ENCODE results near the gene XRCC6. TPM values are rescaled to one million over a fixed set of nuclear protein-coding genes. Genes with fewer than 3 reads are reported as not detected.

XRCC6 gene
- total RNA-seq, 2 experiments from 2014 or later, result 470 to 479 TPM

DNA sequence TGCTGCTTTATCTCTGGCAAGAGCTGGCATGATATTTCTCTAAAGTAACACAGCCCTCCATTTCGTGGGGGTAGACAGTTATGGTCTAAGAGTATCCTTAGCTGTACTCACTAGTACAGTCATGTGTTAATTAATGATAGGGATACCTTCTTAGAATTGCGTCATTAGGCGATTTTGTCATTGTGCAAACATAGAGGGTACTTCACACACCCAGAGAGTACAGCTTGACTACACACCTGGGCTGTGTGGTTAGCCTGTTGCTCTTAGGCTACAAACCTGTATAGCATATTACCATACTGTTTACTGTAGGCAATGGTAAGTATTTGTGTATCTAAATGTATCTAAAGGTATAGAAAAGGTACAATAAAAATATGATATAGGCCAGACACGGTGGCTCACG, 17.0 kb downstream of the XRCC6 start:
- POLR2A ChIA-PET, result interaction anchor here (0.9 kb wide), 1 partner anchor 9 kb away, joined by 8 read pairs; no protein-coding TSS in a partner anchor
- CTCF ChIA-PET, result interaction anchor here (1.6 kb wide), 1 partner anchor 28 kb away, joined by 8 read pairs; no protein-coding TSS in a partner anchor

DNA sequence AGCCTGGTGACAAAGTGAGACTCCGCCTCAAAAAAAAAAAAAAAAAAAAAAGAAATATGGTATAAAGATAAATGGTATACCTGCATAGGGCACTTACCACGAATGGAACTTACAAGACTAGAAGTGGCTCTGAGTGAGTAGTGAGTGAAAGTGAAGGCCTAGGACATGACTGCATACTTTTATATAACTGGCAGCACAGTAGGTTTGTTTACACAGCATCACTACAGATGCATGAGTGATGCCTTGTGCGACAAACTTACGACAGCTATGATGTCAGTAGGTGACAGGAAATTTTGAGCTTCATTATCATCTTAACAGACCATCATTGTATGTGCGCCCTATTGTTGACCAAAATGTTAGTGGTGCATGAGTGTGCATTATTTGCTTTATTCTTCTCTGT, 17.7 kb downstream of the XRCC6 start:
- ChIA-PET CTCF (interaction anchor here (1.6 kb wide), 1 partner anchor 28 kb away, joined by 8 read pairs; no protein-coding TSS in a partner anchor), POLR2A (interaction anchor here (0.5 kb wide), 1 partner anchor 39 kb away, joined by 3 read pairs; no protein-coding TSS in a partner anchor)

DNA sequence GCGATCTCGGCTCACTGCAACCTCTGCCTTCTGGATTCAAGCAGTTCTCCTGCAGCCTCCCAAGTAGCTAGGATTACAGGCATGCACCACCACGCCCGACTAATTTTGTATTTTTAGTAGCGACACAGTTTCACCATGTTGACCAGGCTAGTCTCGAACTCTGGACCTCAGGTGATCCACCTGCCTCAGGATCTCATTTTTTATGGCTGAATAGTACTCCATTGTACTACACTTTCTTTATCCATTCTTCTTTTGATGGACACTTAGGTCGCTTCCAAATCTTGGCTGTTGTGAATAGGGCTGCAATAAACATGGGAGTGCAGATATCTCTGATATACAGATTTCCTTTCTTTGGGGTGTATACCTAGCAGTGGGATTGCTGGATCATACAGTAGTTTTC, 20.8 kb downstream of the XRCC6 start:
- ChIA-PET CTCF (no interaction called here), POLR2A (no interaction called here)

DNA sequence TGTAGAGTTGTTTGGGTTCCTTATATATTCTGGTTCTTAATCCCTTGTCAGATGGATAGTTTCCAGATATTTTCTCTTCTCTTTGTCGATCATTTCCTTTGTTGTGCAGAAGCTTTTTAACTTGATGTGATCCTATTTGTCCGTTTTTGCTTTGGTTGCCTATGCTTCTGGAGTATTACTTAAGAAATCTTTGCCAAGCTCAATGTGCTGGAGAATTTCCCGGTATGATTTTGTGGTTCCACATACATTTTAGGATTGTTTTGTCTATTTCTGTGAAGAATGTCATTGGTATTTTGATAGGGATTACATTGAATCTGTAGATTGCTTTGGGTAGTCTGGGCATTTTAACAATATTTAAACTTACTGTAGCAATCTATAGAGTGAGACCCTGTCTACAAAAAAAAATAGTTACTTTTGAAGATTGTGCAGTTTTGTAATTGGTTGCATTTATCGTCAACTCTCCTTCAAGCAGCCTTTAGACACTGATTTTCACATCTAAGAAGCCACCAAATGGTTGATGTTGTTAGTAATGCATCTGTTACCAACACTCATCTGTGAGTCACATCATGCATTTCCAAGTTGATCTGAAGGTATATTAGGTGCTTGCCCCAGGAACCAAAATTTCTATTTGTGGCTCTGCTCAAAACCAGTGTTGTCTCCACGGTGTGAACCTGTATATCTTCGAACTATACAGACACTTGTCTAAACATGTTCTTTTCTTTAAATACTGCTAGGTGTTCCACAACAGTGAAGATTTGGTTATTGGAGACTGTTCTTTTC, 21.4 kb downstream of the XRCC6 start:
- ChIA-PET POLR2A (no interaction called here), CTCF (interaction anchor here (1.3 kb wide), 1 partner anchor 17 kb away, joined by 3 read pairs; no protein-coding TSS in a partner anchor)

DNA sequence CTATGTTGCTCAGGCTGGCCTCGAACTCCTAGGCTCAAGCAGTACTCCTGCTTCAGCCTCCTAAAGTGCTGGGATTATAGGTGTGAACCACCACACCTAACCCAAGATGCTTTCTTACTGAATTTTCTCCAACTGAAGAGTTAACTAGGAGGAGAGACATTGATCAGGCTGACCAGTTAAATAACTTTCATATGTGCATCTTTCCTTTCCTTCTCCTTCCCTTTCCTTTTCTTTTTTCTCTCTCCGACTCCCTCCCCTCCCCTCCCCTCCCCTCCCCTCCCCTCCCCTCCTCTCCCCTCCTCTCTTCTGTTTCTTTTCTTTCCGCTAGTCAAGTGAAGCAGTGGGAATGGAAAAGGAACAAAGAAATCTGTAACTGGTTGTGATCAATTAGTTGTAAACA, 26.7 kb downstream of the XRCC6 start:
- ChIA-PET POLR2A (no interaction called here), CTCF (interaction anchor here (4.0 kb wide), 1 partner anchor 19 kb away, joined by 14 read pairs; no protein-coding TSS in a partner anchor)

DNA sequence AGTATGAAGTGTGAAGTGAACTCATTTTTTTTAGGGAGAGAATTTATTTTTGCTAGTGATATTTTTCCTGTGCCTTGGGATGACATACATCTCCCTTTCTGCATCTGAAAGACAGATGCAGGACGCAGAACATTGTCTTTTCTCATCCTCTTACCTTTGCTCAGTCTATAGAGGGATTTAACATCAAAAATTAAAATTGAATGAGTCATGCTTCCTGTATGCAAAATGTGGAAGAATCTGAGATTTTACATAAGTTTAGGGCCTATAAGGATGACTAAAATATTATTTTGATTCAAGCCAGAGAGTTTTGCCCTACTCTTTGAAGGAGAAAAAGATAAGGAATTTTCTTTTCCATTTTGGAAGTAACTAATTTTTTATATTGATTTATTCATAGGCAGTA, 27.3 kb downstream of the XRCC6 start:
- CTCF ChIA-PET, result interaction anchor here (4.0 kb wide), 1 partner anchor 18 kb away, joined by 14 read pairs; no protein-coding TSS in a partner anchor
- POLR2A ChIA-PET, result no interaction called here

DNA sequence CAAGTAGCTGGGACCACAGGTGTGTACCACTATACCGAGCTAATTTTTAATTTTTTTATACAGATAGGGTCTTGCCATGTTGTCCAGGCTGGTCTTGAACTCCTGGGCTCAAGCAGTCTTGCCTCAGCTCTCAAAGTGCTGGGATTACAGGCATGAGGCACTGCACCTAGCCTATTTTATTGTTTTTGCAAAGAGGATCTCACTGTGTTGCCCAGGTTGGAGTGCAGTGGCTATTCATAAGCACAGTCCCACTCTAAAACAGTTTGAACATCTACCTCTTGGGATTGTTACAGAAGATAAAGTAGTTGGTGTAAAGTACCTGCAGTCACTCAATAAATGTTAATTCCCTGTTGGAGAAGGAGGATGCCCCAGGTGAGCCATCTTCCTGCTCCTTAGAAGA, 29.1 kb downstream of the XRCC6 start:
- ChIA-PET POLR2A (no interaction called here), CTCF (interaction anchor here (4.0 kb wide), 1 partner anchor 16 kb away, joined by 14 read pairs; no protein-coding TSS in a partner anchor)

DNA sequence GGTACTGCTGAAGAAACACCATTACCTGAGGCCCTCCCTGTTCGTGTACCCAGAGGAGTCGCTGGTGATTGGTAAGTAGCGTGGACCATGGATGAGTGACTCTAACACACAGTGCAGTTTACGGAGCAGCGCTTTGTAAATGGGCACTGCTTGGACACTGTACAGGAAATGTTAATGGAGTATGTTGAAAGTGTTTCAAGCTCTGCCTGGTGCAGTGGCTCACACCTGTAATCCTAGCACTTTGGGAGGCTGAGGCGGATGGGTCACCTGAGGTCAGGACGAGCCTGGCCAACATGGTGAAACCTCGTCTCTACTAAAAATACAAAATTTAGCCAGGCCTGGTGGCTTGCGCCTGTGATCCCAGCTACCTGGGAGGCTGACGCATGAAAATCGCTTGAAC, 29.7 kb downstream of the XRCC6 start:
- ChIA-PET CTCF (interaction anchor here (0.6 to 4.0 kb wide), 2 partner anchors 16 to 47 kb away, joined by 3 to 14 read pairs; no protein-coding TSS in a partner anchor), POLR2A (interaction anchor here (0.6 kb wide), 1 partner anchor 31 kb away, joined by 4 read pairs; no protein-coding TSS in a partner anchor)

DNA sequence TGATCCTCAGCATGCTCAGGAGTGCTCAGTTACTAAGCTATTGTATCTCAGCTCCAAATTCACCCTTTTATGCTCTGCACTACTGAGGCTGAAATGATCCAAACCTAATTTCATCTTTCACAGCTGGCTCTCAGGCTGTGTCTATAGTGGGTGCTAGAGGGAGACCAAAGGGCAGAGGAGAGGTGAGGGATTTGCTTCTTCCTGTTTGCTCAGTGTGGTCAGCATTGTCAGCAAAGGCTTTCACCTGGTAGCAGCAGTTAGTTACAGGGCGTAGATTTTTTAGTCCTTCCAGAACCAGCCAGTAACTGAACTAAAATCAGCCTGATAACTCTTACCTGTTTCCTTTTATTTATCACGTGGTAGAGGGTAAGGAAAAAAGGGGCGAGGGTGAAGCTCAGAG, 33.2 kb downstream of the XRCC6 start:
- POLR2A ChIA-PET, result interaction anchor here (0.5 kb wide), 1 partner anchor 84 kb away, joined by 4 read pairs; no protein-coding TSS in a partner anchor
- CTCF ChIA-PET, result interaction anchor here (1.6 kb wide), 1 partner anchor 12 kb away, joined by 10 read pairs; no protein-coding TSS in a partner anchor

DNA sequence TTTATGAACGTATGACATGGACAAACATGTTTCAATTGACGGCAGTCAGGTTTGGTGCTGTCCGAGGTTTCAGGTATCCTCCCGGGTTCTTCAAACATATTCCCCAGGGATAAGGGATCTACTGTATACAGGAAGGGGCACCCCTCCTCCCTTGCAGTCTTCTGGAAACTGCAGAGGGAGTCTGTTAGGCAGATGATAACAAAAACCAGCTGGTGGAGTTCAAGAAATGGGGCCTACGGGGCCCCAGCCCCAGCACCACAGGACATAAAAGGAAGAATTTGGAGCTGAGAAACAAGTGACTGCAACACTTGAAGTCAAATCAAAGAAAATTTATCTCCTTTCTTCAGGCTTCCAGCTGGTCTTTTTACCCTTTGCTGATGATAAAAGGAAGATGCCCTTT, 35.5 kb downstream of the XRCC6 start:
- POLR2A ChIA-PET, result no interaction called here
- CTCF ChIA-PET, result interaction anchor here (1.2 to 4.0 kb wide), 2 partner anchors 10 to 13 kb away, joined by 3 to 20 read pairs; no protein-coding TSS in a partner anchor

DNA sequence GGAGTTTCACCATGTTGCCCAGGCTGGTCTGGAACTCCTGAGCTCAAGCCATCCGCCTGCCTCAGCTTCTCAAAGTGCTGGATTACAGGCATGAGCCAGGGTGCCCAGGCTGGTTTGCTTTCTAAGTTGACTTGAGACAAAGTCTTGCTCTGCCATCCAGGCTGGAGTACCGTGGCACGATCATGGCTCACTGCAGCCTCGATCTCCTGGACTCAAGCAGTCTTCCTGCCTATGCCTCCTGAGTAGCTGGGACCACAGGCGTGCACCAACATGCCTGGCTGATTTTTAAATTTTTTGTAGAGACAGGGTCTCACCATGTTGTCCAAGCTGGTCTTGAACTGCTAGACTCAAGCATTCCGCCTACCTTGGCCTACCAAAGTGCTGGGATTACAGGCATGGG, 36.6 kb downstream of the XRCC6 start:
- CTCF ChIA-PET, result interaction anchor here (1.2 to 4.0 kb wide), 2 partner anchors 9 to 14 kb away, joined by 3 to 20 read pairs; no protein-coding TSS in a partner anchor

DNA sequence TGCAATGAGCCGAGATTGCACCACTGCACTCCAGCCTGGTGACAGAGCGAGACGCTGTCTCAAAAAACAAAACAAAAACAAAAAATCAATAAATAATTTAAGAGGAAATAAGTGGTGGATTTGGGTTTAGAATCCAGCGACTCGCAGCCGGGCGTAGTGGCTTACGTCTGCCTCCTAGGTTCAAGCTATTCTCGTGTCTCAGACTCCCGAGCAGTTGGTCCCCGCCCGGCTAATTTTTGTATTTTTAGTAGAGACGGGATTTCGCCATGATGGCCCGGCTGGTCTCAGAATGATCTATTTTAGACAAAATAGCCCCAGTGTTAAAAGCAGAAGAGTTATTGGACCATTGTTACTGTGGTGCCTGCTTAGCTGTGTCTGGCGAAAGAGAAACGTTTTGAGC, 37.8 kb downstream of the XRCC6 start:
- ChIA-PET CTCF (interaction anchor here (1.0 to 4.0 kb wide), 2 partner anchors 8 to 16 kb away, joined by 3 to 20 read pairs; no protein-coding TSS in a partner anchor), POLR2A (no interaction called here)

More for the DNA sequence above, 36.6 kb downstream of the XRCC6 start:
- POLR2A ChIA-PET, result no interaction called here

DNA sequence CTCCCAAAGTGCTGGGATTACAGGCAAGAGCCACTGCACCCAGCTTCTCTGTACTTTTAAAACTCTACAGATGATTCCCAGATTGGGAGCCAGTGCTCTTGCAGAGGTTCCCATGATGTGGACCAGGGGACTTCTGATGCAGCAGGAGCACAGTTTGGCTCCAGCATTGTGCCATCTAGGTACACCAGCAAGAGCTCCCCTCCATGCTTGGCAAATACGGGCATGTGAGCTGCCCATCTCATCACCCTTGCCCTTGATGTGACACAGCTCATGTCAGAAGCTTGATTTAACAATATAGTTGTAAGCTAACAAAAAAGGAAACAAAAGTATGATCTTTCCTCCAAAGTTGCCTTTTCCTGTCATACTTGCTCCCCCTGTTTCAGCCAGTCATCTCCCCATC, 38.8 kb downstream of the XRCC6 start:
- ChIA-PET CTCF (interaction anchor here (1.0 to 1.3 kb wide), 2 partner anchors 13 to 37 kb away, joined by 3 to 4 read pairs; no protein-coding TSS in a partner anchor), POLR2A (no interaction called here)

DNA sequence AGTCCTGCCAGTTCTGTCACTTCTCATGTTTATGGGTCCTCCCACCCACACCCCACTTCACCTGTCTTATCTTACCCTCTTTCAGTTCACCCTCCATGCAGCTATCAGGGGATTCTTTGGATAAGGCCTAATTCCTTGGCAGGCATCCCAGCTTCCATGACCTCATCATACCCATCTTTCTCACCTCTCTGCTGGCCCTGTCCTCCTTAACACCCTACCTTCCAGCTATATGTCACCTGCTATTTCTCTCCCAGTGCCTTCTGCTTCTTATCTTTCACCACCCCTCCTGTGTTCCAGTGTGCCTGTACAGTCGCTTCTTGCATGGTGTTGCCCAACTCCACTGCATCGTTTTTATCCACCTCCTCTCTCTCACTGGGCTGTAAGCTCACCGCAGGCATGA, 39.3 kb downstream of the XRCC6 start:
- ChIA-PET POLR2A (interaction anchor here (0.7 kb wide), 1 partner anchor 180 kb away, joined by 3 read pairs; no protein-coding TSS in a partner anchor), CTCF (interaction anchor here (1.0 to 1.3 kb wide), 2 partner anchors 13 to 37 kb away, joined by 3 to 4 read pairs; no protein-coding TSS in a partner anchor)

DNA sequence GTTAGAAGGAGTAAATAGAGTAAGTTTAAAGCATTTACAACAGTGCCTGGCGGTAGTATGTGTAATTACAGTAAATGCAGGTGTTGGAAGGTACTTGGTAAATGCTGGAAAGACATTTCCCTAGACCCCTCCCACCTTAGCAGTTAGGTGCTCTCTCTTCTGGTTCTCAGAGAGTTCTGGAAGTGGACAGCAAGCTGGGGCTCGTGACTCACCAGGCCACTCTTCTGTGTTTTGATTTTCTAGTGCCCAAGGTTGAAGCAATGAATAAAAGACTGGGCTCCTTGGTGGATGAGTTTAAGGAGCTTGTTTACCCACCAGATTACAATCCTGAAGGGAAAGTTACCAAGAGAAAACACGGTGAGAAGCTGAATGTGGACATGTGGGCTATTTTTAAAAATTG, 40.0 kb downstream of the XRCC6 start:
- ChIA-PET CTCF (interaction anchor here (1.3 kb wide), 1 partner anchor 12 kb away, joined by 4 read pairs; no protein-coding TSS in a partner anchor), POLR2A (interaction anchor here (0.7 kb wide), 1 partner anchor 180 kb away, joined by 3 read pairs; no protein-coding TSS in a partner anchor)

DNA sequence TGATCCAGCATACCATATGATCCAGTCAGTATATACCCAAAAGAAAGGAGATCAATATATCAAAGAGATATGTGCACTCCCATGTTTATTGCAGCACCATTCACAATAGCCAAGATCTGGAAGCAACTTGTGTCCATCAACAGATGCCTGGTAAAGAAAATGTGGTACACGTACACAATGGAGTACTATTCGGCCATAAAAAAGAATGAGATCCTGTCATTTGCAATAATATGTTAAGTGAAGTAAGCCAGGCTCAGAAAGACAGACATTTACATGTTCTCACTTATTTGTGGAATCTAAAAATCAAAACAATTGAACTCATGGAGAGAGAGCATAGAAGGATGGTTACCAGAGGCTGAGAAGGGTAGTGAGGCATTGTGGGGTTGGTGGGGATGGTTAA, 40.6 kb downstream of the XRCC6 start:
- CTCF ChIA-PET, result interaction anchor here (0.6 kb wide), 1 partner anchor 891 kb away, joined by 3 read pairs; no protein-coding TSS in a partner anchor
- POLR2A ChIA-PET, result no interaction called here

DNA sequence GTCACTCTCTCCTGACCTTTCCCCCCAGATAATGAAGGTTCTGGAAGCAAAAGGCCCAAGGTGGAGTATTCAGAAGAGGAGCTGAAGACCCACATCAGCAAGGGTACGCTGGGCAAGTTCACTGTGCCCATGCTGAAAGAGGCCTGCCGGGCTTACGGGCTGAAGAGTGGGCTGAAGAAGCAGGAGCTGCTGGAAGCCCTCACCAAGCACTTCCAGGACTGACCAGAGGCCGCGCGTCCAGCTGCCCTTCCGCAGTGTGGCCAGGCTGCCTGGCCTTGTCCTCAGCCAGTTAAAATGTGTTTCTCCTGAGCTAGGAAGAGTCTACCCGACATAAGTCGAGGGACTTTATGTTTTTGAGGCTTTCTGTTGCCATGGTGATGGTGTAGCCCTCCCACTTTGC, 42.5 kb downstream of the XRCC6 start:
- ChIA-PET POLR2A (interaction anchor here (1.1 kb wide), 1 partner anchor 43 kb away, joined by 4 read pairs; the partner anchor contains the start of genes DESI1 and XRCC6), CTCF (interaction anchor here (0.5 to 1.6 kb wide), 2 partner anchors 9 to 42 kb away, joined by 4 read pairs; partner anchors contain the start of genes DESI1 and XRCC6)

DNA sequence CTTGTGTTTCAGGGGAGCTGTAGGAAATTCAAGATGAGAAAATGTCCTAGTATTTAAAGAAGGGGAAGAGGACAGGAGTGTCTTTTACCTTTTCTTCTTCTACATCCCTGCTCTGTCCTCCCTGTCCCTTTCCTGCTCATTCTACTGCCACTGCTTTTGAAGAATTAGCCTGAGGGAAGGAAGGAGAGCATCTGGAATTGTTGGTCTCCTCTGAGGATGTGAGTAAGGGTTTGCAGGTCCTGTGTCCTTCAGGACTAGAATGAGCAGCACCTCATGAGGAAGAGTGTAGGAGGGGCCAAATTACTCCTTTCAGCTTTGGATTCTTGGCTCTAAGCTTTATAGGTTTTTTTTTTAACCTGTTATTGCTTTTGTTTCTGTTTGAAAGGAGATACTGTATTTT, 43.4 kb downstream of the XRCC6 start:
- POLR2A ChIA-PET, result no interaction called here
- CTCF ChIA-PET, result interaction anchor here (1.6 kb wide), 1 partner anchor 43 kb away, joined by 4 read pairs; the partner anchor contains the start of genes DESI1 and XRCC6

DNA sequence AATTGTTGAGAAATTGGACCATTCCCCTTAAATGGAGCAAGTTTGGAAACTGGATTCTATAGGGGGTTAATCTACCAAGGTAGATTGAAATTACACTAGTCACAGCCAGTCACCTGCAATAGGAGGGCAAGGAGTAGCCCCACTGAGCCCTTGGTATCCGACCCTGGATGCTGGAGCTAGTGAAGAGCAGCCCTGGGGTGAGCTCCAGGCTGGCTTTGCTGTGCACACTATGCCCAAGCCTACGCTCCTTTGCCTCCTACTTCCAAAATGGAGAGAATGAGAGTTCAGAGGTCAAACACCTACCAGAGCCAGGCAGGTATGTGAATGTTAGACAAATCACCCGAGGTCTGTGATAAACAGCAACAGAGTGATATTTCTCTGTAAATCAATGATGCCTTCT, 43.9 kb downstream of the XRCC6 start:
- CTCF ChIA-PET, result interaction anchor here (2.4 to 2.6 kb wide), 2 partner anchors 11 to 15 kb away, joined by 10 to 14 read pairs; no protein-coding TSS in a partner anchor
- POLR2A ChIA-PET, result no interaction called here
